Measurements from ENCODE around the gene SETBP1.

SETBP1 gene

GRCh38 chr18:44817831-44818473, 137.3 kb downstream of the SETBP1 start:
- no peak for DNase-seq

- DNase-seq = peak in 1 of 2 donors; percentile 9
These were observed 138.1 kb downstream of the SETBP1 start for GRCh38 chr18:44818668-44819403.

- DNase-seq = no peak
These were observed 139.3 kb downstream of the SETBP1 start for GRCh38 chr18:44819944-44820510.

GRCh38 chr18:44821924-44822323, 141.2 kb downstream of the SETBP1 start:
- DNase-seq = no peak

- DNase-seq = no peak
These were observed 142.6 kb downstream of the SETBP1 start for GRCh38 chr18:44823286-44823685.

- DNase-seq = no peak
These were observed 143.1 kb downstream of the SETBP1 start for GRCh38 chr18:44823782-44824181.

- DNase-seq = no peak
These were observed 144.2 kb downstream of the SETBP1 start for GRCh38 chr18:44824884-44825283.

- DNase-seq = no peak
These were observed 146.0 kb downstream of the SETBP1 start for GRCh38 chr18:44826418-44827259.

GRCh38 chr18:44828080-44828479, 147.4 kb downstream of the SETBP1 start:
- no peak for DNase-seq

- no peak for DNase-seq
These were observed 149.9 kb downstream of the SETBP1 start for GRCh38 chr18:44830581-44830980.

- DNase-seq = no peak
These were observed 153.1 kb downstream of the SETBP1 start for GRCh38 chr18:44833786-44834185.

GRCh38 chr18:44834867-44835469, 154.3 kb downstream of the SETBP1 start:
- no peak for DNase-seq

- no peak for DNase-seq
These were observed 155.0 kb downstream of the SETBP1 start for GRCh38 chr18:44835703-44836102.

- no peak for DNase-seq
These were observed 155.6 kb downstream of the SETBP1 start for GRCh38 chr18:44836263-44836662.

- DNase-seq = no peak
These were observed 156.9 kb downstream of the SETBP1 start for GRCh38 chr18:44837482-44838180.

- DNase-seq = peak; percentile 76 to 77
These were observed 158.4 kb downstream of the SETBP1 start for GRCh38 chr18:44838971-44839666.

GRCh38 chr18:44840058-44840790, 159.5 kb downstream of the SETBP1 start:
- DNase-seq = no peak

- no peak for DNase-seq
These were observed 160.5 kb downstream of the SETBP1 start for GRCh38 chr18:44841221-44841620.

GRCh38 chr18:44841752-44842587, 161.3 kb downstream of the SETBP1 start:
- DNase-seq = peak; percentile 5
